ENCODE results near the gene SMCP. TPM values are rescaled to one million over a fixed set of nuclear protein-coding genes. Genes with fewer than 3 reads are reported as not detected.

The SMCP gene
- total and polyA plus RNA-seq, 11 donors = not detected

- TF ChIP-seq POLR2A (IDR thresholded peaks at IDR 0.05) = no peak
- no peak for TF ChIP-seq CTCF (IDR thresholded peaks at IDR 0.05)
- Histone ChIP-seq H3K9me3 (no peaks in the 10 kb centered on the region), H3K36me3 (no peaks in the 10 kb centered on the region), H3K4me3 (no peak overlapping the region), H3K27ac (no peak overlapping the region), H3K4me1 (no peaks in the 10 kb centered on the region), H3K27me3 (peaks cover 0 to 7% (median 0%) of the 10 kb centered on the region in 9 donors)
- intact Hi-C loops (cut with DNase I) = no loop called here
- DNase-seq (no peak), ATAC-seq (no peak)
Observed at GRCh38 chr1:152864443-152864842, 13.7 kb upstream of the SMCP start.

GRCh38 chr1:152866321-152866720, 11.8 kb upstream of the SMCP start:
- Histone ChIP-seq H3K4me3 (no peak overlapping the region), H3K27me3 (peaks cover 0 to 7% (median 0%) of the 10 kb centered on the region in 9 donors), H3K36me3 (no peaks in the 10 kb centered on the region), H3K4me1 (no peaks in the 10 kb centered on the region), H3K27ac (no peak overlapping the region), H3K9me3 (no peaks in the 10 kb centered on the region)
- DNase-seq = no peak
- intact Hi-C loops (cut with DNase I) = loop anchor here in 1 of 10 donors (5.0 kb wide), 1 partner anchor 356 kb away; no protein-coding TSS in a partner anchor
- no peak for TF ChIP-seq POLR2A (IDR thresholded peaks at IDR 0.05)
- no peak for TF ChIP-seq CTCF (IDR thresholded peaks at IDR 0.05)
- 62 to 70% (median 66%) methylated on average over 2 of the region's 2 CpGs for WGBS, 4 donors
- ATAC-seq = no peak

- no peak overlapping the region for H3K27ac ChIP-seq
- 30 to 37% (median 32%) methylated on average over 9 of the region's 9 CpGs for WGBS, 4 donors
- TF ChIP-seq CTCF (IDR thresholded peaks at IDR 0.05) = peak; percentile 22 to 76 (median 66)
- TF ChIP-seq POLR2A (IDR thresholded peaks at IDR 0.05) = no peak
- H3K27me3 ChIP-seq = peaks cover 0 to 6% (median 0%) of the 10 kb centered on the region in 9 donors
- peak in 4 of 5 donors; percentile 29 to 50 (median 36) for DNase-seq
- ATAC-seq = peak in 2 of 4 donors; percentile 42 to 60
- no peaks in the 10 kb centered on the region for H3K9me3 ChIP-seq
- no peaks in the 10 kb centered on the region for H3K36me3 ChIP-seq
- no peaks in the 10 kb centered on the region for H3K4me1 ChIP-seq
- intact Hi-C loops (cut with DNase I) = loop anchor here in 5 of 10 donors (2.0 to 10.0 kb wide), 3 partner anchors 352 to 355 kb away; no protein-coding TSS in a partner anchor
- no peak overlapping the region for H3K4me3 ChIP-seq
Observed at GRCh38 chr1:152869808-152870419, 8.2 kb upstream of the SMCP start.

- DNase-seq = no peak
- H3K27ac ChIP-seq = no peak overlapping the region
- H3K9me3 ChIP-seq = no peaks in the 10 kb centered on the region
- WGBS, 4 donors = 39 to 57% (median 40%) methylated on average over 17 of the region's 17 CpGs
- H3K4me1 ChIP-seq = no peaks in the 10 kb centered on the region
- H3K4me3 ChIP-seq = no peak overlapping the region
- ATAC-seq = no peak
- intact Hi-C loops (cut with DNase I) = loop anchor here in 3 of 10 donors (5.0 to 10.0 kb wide), 2 partner anchors 351 to 354 kb away; no protein-coding TSS in a partner anchor
- no peaks in the 10 kb centered on the region for H3K36me3 ChIP-seq
- TF ChIP-seq POLR2A (IDR thresholded peaks at IDR 0.05) (no peak), CTCF (IDR thresholded peaks at IDR 0.05) (peak in 4 of 12 donors; percentile 8 to 18 (median 14))
- H3K27me3 ChIP-seq = peaks cover 0 to 6% (median 0%) of the 10 kb centered on the region in 9 donors
Observed at GRCh38 chr1:152870831-152871730, 7.0 kb upstream of the SMCP start.
